ENCODE results near the gene CENPU. TPM values are rescaled to one million over a fixed set of nuclear protein-coding genes. Genes with fewer than 3 reads are reported as not detected.

The CENPU gene
- total and polyA plus RNA-seq, 2 of the 8 experiments (the other 6 are each of a cell fraction or from before 2014, with no cell fraction given) = 32.1 to 122 TPM

DNA sequence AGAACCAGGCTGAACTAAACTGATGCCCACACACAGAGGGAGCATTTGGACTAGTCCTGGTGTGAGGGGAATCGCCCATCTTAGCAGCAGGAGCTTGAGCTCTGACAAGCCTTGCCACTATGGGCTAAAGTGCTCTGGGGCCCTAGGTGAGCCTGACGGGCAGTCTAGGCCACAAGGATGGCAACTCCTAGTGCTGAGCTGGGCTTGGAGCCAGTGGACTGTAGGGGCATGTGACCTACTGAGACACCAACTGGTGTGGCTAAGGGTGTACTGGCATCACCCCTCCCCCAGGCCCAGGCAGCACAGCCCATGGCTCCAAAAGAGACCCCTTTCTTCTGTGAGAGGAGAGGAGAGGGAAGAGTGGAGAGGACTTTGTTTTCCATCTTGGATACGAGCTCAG lies 14.5 kb downstream of the CENPU start (continued):
- TF ChIP-seq KDM1A (IDR thresholded peaks at IDR 0.05; ENCODE audit: borderline replicate concordance, low read length) (no peak), RBBP5 (IDR thresholded peaks at IDR 0.05; ENCODE audit: borderline replicate concordance, low read depth, low read length) (no peak), CTBP2 (IDR thresholded peaks at IDR 0.05; ENCODE audit: borderline replicate concordance, insufficient read depth, insufficient read length, low read length) (no peak), TAF1 (IDR thresholded peaks at IDR 0.05; ENCODE audit: low read depth, low read length) (no peak), RNF2 (IDR thresholded peaks at IDR 0.05; ENCODE audit: borderline replicate concordance, low read depth, low read length, missing control alignments, poor library complexity, severe bottlenecking) (no peak)

All from H1 (cell line).